Measurements from ENCODE around the gene KPTN.

- TF ChIP-seq CTCF (IDR thresholded peaks at IDR 0.05), result no peak
- no peak for TF ChIP-seq POLR2A (IDR thresholded peaks at IDR 0.05)
These were observed 26.0 kb upstream of the KPTN start for GRCh38 chr19:47509973-47510372.

Measured in body of pancreas (tissue), 4 donors.